WTC11 (cell line): Measurements from ENCODE around the gene CYP2B6.

Source experiments
- CREB1 ChIP-seq: sonication (generic); formaldehyde crosslinking; IDR thresholded peaks from 2 replicates; pipeline ENCODE4 v1.8.0; 2023; ENCODE audit warnings: mild to moderate bottlenecking, missing genetic modification reagents
- FOXP1 ChIP-seq: sonication (generic); formaldehyde crosslinking; IDR thresholded peaks from 2 replicates; pipeline ENCODE4 v1.8.0; 2022; ENCODE audit warnings: missing genetic modification reagents, mild to moderate bottlenecking, moderate library complexity, borderline replicate concordance
- ZNF138 ChIP-seq: sonication (generic); formaldehyde crosslinking; conservative IDR thresholded peaks from 2 replicates; pipeline ENCODE4 v1.8.1; 2022; ENCODE audit warnings: mild to moderate bottlenecking, moderate library complexity, missing genetic modification reagents
- TF ChIP-seq, protein P1 (sequence below): sonication (generic); formaldehyde crosslinking; IDR thresholded peaks from 2 replicates; pipeline ENCODE4 v1.8.1; 2023; ENCODE audit warnings: mild to moderate bottlenecking, missing genetic modification reagents, moderate library complexity
- TF ChIP-seq, protein P2 (sequence below): fragments of 200-600 bp; IDR thresholded peaks from 2 replicates; pipeline ENCODE4 v1.8.0; 2022; ENCODE audit warnings: antibody characterized with exemption
- TF ChIP-seq, protein P3 (sequence below): sonication (generic); formaldehyde crosslinking; IDR thresholded peaks from 2 replicates; pipeline ENCODE4 v1.8.1; 2022; ENCODE audit warnings: low read depth, mild to moderate bottlenecking, moderate library complexity, missing genetic modification reagents, borderline replicate concordance
- TF ChIP-seq, protein P4 (sequence below): sonication (generic); formaldehyde crosslinking; IDR thresholded peaks from 2 replicates; pipeline ENCODE4 v1.8.1; 2023; ENCODE audit warnings: mild to moderate bottlenecking, missing genetic modification reagents

DNA sequence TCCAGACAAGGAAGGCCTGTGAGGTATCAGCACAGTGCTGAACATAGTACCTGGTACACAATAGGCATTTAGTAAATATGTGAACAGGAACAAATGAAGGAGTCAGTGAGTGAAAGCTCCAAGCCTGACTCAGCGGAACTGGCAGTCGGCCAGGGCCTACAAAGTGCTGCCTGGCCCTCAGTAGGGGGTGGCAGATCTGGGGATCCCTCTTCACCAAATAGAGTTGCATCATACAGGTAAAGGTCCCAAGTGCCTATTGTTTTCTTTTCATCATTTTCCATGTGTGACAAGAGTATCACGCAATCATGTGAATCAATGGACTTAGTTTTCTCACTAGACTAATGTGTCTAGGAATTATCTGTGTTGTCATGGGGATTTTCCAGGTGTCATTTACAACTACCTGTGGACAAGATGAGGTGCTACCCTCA lies 9.2 kb downstream of the CYP2B6 start:
- TF ChIP-seq, protein P1, sequence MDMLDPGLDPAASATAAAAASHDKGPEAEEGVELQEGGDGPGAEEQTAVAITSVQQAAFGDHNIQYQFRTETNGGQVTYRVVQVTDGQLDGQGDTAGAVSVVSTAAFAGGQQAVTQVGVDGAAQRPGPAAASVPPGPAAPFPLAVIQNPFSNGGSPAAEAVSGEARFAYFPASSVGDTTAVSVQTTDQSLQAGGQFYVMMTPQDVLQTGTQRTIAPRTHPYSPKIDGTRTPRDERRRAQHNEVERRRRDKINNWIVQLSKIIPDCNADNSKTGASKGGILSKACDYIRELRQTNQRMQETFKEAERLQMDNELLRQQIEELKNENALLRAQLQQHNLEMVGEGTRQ = no peak
- TF ChIP-seq, protein P2, sequence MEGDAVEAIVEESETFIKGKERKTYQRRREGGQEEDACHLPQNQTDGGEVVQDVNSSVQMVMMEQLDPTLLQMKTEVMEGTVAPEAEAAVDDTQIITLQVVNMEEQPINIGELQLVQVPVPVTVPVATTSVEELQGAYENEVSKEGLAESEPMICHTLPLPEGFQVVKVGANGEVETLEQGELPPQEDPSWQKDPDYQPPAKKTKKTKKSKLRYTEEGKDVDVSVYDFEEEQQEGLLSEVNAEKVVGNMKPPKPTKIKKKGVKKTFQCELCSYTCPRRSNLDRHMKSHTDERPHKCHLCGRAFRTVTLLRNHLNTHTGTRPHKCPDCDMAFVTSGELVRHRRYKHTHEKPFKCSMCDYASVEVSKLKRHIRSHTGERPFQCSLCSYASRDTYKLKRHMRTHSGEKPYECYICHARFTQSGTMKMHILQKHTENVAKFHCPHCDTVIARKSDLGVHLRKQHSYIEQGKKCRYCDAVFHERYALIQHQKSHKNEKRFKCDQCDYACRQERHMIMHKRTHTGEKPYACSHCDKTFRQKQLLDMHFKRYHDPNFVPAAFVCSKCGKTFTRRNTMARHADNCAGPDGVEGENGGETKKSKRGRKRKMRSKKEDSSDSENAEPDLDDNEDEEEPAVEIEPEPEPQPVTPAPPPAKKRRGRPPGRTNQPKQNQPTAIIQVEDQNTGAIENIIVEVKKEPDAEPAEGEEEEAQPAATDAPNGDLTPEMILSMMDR = no peak
- TF ChIP-seq, protein P3, sequence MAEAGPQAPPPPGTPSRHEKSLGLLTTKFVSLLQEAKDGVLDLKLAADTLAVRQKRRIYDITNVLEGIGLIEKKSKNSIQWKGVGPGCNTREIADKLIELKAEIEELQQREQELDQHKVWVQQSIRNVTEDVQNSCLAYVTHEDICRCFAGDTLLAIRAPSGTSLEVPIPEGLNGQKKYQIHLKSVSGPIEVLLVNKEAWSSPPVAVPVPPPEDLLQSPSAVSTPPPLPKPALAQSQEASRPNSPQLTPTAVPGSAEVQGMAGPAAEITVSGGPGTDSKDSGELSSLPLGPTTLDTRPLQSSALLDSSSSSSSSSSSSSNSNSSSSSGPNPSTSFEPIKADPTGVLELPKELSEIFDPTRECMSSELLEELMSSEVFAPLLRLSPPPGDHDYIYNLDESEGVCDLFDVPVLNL = no peak
- no peak for TF ChIP-seq FOXP1 (CRISPR knock-in tag)
- TF ChIP-seq ZNF138 (CRISPR knock-in tag) = no peak
- TF ChIP-seq, protein P4, sequence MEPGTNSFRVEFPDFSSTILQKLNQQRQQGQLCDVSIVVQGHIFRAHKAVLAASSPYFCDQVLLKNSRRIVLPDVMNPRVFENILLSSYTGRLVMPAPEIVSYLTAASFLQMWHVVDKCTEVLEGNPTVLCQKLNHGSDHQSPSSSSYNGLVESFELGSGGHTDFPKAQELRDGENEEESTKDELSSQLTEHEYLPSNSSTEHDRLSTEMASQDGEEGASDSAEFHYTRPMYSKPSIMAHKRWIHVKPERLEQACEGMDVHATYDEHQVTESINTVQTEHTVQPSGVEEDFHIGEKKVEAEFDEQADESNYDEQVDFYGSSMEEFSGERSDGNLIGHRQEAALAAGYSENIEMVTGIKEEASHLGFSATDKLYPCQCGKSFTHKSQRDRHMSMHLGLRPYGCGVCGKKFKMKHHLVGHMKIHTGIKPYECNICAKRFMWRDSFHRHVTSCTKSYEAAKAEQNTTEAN (CRISPR knock-in tag) = no peak
- no peak for TF ChIP-seq CREB1 (CRISPR knock-in tag)
